ENCODE results near the gene DNAH6.

DNA sequence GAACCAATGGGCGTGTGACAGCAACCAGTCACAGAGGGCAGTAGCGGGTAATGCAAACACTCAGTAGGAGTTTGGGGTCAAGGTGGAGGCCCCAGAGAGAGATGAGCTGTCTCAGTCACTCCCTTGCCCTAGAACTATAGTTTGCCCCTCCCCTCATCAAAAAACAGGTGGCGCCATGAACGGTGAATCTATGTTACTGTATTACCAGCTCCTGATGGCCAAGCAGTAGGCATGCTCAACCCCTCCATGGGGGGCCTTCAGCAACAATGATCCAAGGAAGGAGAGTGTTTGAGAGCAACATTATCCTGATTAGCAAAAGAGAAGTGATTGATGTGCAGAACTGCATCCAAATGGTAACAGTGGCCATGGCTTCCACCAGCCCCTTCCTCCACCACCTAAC is 334.2 kb downstream of the DNAH6 start:
- TF ChIP-seq, protein P1, sequence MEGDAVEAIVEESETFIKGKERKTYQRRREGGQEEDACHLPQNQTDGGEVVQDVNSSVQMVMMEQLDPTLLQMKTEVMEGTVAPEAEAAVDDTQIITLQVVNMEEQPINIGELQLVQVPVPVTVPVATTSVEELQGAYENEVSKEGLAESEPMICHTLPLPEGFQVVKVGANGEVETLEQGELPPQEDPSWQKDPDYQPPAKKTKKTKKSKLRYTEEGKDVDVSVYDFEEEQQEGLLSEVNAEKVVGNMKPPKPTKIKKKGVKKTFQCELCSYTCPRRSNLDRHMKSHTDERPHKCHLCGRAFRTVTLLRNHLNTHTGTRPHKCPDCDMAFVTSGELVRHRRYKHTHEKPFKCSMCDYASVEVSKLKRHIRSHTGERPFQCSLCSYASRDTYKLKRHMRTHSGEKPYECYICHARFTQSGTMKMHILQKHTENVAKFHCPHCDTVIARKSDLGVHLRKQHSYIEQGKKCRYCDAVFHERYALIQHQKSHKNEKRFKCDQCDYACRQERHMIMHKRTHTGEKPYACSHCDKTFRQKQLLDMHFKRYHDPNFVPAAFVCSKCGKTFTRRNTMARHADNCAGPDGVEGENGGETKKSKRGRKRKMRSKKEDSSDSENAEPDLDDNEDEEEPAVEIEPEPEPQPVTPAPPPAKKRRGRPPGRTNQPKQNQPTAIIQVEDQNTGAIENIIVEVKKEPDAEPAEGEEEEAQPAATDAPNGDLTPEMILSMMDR (conservative IDR thresholded peaks at IDR 0.05 in 1 of 2, IDR thresholded peaks at IDR 0.05 in 1 of 2; ENCODE audit: extremely low read depth in 1 of 2, insufficient read depth in 1 of 2, low read depth in 1 of 2, low read length in 2 of 2): no peak
- no peak for TF ChIP-seq EZH2 (IDR thresholded peaks at IDR 0.05; ENCODE audit: borderline replicate concordance, low read length)

Measured in mammary epithelial cell (primary cell).